Activated T-cell treated with anti-CD3 and anti-CD28 coated beads for 1 hour (primary cell): ENCODE results near the gene DHH.
"Not testable (repeated sequence)": the region's sequence is repeated elsewhere in the genome, so short reads cannot be mapped to it uniquely, and the experiment has no call there.

Source experiments
- DNase-seq: peaks from one replicate; pipeline ENCODE4 v3.0.0-alpha.2; 2020; ENCODE audit warnings: low read depth

DHH gene

DNA sequence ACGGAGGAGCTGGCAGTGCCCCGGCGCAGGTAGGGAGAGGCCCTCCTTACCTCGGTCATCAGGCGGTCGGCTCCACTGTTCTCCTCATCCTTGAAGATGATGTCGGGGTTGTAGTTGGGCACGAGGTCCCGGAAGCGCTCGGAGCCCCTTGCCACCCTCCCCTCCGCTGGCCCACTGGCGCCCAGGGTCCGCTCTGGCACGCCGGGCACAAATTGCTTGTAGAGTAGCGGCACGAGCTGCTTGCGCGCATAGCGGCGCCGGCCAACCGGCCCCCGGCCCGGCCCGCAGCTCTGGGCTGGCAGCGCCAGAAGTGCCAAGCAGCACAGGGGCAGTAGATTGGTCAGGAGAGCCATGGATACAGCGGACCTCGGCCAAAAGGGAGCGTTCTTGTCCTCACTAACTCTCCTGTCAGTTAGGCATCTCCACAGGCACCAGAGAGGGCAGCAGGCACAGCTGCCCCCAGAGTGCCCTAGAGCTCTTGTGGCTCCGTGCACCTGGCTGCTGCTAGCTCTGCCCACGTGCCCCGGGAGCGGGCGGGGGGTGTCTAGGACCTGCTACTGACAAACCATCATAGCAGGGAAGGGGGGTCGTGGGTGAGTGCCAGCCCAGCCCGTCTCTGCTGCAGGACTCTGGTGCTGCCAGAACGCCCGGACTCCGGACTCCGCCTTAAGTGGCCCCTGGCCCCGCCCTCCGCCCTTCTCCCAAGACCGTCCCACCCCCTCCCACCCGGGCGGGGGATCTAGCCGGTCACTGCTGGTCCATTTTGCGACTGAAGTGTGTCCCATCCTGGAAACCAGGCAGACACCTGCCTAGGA, at the start of gene DHH:
TSS of gene DHH (minus strand) at position 642 of the 815 bp plus-strand sequence. CDS start at position 353, 289 bp downstream.
- DNase-seq = no peak

GRCh38 chr12:49144384-49144783, 49.8 kb upstream of the DHH start:
- no peak for DNase-seq

GRCh38 chr12:49138999-49139398, 44.4 kb upstream of the DHH start:
- DNase-seq = no peak

DNA sequence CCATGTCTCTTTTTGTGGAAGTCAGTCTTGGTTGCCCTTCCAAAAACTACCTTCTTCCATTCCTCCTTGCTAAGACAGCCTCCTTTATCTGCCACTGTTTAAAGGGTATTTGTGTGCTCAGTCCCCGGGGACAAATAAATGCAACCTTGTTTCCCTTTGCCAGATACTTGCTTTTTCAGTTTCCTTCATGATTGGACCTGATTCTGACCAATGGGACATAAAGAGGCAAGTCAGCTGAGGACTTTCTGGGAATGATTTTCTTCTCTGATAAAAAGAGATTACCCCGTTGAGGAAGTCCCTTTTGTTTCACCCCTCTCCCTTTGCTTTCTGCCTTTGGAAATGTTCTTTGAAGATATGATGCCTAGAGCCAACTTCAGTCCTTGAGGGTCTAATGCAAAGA, 44.0 kb upstream of the DHH start:
- no peak for DNase-seq

DNA sequence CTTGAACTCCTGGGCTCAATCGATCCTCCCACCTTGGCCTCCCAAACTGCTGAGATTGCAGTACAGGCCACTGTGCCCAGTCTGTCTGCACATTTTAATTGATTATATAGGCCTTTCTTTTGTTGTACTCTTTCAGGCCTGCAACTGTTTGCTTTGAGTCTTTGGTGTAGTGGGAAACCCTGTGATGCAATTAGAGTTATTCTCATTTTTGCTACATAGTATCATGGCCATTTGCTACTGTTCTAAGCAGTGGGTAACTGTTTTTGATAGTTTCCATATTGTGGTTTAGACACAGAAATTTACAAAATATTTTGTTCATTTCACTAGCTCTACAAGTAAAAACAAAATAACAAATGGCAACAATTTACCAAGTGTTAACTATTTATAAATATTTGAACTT, 42.9 kb upstream of the DHH start:
- DNase-seq = no peak

GRCh38 chr12:49136997-49137396, 42.4 kb upstream of the DHH start:
- DNase-seq = not testable (repeated sequence)

DNA sequence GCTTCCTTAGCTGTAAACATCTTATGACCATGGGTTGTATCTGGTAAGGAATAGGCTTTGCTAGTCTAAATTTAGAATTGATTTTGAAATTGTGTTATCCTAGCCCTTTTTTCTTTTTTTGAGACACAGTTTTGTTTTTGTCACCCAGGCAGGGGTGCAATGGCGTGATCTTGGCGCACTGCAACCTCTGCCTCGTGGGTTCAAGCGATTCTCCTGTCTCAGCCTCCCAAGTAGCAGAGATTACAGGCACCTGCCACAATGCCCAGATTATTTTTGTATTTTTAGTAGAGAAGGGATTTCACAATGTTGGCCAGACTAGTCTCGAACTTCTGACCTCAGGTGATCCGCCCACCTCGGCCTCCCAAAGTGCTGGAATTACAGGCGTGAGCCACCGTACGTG, 39.0 kb upstream of the DHH start:
- no peak for DNase-seq

DNA sequence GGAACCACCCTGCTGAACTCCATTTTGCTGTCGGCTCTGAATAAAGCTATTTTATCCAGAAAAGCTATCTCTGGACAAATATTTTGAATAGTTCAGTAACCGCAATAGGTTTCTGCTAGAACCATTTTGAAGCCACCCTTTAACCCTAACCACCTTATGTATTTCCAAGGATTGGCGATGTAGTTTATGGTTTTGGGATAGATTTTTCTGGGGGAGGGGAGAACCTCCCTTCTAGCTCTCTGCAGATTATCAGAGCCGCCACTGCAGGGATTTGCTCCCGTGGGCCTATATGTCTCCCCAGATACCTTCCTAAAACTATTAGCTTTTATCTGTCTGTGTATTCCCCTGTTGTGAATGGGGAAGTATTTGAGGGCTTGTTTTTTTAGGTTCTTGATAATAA, 38.4 kb upstream of the DHH start:
- no peak for DNase-seq

- no peak for DNase-seq
Observed at GRCh38 chr12:49131894-49132461, 37.4 kb upstream of the DHH start.

DNA sequence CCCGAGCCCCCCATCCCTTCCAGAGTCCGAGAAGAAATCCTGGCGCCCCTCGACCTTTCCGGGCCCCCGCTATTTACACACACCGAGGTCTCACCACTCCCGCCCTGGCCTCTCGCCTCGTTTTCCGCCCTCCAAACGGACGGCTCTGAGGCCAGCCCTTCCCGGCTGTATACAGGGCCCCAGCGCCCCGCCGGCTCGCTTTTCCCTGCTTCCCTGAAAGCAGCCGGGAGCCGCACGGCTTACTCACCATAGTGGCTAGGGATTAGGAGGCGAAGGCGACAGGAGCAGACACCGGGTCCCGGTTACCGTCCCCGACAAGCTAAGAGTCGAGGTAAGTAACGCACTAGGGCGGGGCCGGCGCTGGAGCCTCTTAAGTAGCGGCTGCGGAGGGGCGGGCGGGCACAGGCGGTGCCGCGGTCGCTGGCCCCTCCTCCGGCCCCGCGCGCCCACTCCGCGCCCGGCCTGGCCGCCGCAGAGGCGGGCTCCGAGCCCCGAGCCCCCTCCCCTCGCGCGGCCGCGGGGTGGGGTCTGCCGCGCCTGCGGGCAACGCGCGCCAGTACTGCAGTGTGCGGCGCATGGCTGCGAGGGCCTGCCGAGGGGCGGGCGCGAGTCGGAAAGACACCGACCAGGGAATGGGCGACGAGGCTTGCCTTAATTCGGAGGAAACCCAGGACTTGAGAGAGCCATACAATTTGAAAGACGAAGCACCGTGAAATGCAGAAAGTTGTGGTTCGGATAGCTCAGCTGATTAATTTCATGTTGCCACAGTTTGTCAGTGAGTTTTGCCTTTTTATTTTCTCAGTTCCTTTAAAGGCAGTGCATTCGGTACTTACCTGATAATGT, 36.7 kb upstream of the DHH start, which contains the start of gene TUBA1B:
TSS of gene TUBA1B (minus strand) at position 345 of the 843 bp plus-strand sequence. CDS start at position 250, 95 bp downstream.
- DNase-seq = peak; percentile 86

DNA sequence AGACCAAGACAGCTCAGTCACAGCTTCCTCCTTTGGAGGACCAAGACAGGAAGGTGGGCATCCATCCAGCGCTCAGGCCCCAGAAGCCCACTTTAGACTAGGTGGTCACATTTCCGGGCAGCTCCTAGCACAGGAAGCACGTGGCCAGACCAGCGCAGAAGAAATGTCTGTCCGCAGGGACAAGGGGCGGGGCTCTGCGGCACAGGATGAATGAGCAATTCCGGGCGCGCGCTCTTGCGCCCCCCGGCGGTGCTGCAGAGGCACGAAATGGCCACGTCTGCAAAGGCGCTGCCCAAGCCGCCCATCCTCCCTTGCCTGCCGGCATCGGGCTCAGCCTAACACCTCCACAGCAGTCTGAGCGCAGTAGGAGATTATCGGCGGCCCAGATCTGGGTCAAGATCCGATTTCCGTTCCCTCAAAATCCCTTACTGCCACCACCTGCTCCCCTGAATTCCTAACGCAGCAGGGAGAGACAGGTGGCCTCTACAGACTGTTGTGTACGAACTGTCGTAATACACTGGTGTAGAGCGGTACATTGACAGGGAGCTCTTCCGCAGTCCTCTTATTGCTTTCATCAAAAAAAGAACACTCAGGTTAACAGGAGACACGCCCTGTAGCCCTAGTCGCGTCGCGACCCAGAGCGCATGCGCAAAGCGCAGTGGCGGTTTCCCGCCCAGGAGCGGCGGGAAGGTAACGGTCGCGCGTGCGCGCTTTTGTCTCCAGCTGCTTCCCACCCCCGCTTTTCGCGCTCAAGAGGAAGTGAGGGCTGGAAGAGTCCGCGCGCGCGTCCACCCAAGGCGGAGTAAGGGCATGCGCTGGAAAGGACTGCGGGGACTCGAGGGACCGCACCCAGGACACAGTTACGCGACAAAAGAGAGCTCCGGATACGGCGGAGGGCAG, 35.8 kb upstream of the DHH start:
- peak; percentile 91 for DNase-seq

- no peak for DNase-seq
Observed at GRCh38 chr12:49129332-49130150, 34.9 kb upstream of the DHH start.

DNA sequence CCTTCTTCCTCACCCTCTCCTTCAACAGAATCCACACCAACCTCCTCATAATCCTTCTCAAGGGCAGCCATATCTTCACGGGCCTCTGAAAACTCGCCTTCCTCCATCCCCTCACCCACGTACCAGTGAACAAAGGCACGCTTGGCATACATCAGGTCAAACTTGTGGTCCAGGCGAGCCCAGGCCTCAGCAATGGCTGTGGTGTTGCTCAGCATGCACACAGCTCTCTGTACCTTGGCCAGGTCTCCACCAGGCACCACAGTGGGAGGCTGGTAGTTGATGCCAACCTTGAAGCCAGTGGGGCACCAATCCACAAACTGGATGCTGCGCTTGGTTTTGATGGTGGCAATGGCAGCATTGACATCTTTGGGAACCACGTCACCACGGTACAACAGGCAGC, 33.4 kb upstream of the DHH start:
- DNase-seq = not testable (repeated sequence)

DNA sequence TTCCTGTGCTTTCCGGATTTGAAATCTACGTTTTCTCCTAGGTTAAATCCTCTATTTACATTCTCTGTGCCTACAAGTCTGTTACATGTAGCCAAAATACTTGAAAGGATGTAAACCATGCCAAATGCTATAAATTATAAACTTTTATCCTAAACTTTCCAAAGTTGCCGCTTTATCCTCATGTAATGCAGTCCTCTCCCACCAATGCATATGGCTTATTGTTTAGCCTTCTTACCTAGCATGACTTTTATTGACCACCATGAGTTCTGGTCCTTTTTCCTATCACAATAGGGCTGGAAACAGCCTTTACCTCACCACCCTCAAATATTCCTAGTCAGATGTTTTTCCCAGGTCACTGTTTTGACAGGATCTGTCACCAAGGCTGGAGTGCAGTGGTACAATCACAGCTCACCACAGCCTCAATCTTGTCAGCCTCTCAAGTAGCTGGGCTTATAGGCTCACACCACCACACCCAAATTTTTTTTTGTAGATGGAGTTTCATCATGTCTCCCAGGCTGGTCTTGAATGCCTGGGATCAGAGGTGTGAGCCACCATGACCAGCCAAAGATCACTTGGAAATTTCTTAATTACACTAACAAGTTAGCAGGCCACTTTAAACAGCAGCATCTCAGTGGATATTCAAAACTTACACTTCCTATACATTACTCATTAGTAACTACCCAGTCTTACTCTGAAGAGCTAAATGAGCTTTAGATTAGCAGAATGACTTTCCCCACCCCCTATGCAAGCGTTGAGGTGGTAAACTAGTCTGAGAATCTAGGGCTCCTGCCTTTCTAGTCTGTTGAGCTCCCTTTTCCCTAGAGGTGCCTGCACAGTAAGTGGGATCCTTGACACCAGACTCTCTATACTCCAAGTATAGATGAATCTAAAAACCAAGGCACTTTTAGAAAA, 32.5 kb upstream of the DHH start:
- no peak for DNase-seq

DNA sequence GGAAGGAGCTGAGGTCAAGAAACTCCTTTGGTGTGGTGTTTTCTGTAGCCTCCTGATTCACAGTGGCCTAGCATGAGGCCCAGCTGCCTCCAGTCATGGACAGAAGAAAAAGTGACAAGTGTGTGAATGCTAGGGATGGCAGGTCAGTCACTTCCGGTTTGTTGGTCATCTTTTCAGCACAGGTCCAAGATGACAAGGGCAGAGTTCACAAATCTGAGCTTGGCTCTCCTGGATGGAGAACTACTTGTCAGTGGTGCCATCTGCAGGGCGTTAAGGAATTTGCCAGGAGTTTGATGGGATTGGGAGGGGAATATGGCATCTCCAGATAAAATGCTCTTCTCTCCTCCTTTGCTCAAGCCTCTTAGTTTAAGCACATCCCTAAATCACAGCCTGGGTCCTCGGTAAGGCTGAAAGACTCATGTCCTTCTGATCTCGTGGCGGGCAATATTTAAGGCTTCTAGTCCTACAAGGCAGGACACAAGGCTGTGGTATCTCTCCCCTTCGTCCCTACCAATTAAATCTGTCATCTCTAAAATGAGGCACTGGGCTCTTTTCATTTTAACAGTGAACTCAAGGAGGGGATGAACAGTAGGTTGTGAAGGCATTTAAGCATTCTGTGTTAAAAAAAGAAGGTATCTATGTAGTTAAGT, 26.6 kb upstream of the DHH start:
- DNase-seq = no peak

GRCh38 chr12:49111206-49111605, 16.6 kb upstream of the DHH start:
- DNase-seq = no peak

DNA sequence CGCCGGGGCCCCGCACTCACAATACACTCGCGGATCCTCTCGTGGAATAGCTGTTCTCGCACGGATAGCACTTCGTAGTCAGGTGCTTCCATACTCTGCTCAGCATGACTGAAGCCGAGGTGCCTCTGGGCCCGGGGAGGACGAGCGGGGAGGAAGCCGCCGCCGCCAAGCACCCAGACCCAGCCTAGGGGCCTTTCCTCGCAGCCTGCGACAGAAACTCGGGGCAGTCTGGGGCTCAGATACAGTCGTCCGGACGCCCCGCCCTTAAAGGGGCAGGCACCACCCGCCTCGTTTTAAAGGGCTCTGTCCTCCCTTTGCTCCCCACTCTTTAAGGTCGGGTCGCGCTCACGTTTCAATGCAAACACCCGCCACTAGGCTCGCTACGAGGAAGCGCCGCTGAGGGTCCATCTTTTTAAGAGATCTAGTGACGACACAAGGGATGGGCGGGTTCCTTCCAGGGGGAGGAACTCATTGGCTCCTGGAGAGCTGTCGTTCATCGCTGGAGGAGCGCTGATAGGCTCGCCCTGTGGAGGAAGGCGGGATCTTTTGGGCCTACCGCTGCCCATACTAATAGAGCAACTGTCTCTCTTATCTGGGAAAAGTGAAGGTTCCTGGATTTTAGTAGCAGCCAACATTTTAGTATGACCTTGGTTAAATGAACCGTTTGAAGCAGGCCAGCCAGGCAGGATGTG, 16.0 kb upstream of the DHH start, which contains the start of gene LMBR1L:
TSS of gene LMBR1L (minus strand) at position 384 of the 692 bp plus-strand sequence. CDS start at position 92, 292 bp downstream.
- peak; percentile 91 for DNase-seq
